DMS153 treated with DMSO at 0.1 percent for 48 hours (cell line): ENCODE measurements around the gene COQ4.
A peak's percentile ranks its signal among the peaks of the same experiment; 100 is the strongest.

Source experiments
- DNase-seq: peaks from one replicate; lab custom pipeline; 2025; ENCODE audit not compliant: unreplicated experiment; lab: John Stamatoyannopoulos, UW

Gene COQ4

GRCh38 chr9:128340691-128341434 is 18.2 kb downstream of the COQ4 start:
- no peak for DNase-seq

GRCh38 chr9:128341435-128341849 is 18.8 kb downstream of the COQ4 start:
- peak; percentile 51 for DNase-seq

GRCh38 chr9:128342971-128343680 is 20.5 kb downstream of the COQ4 start:
- no peak for DNase-seq

- no peak for DNase-seq
Measured at GRCh38 chr9:128343855-128344254, 21.2 kb downstream of the COQ4 start.

GRCh38 chr9:128344931-128345605 is 22.4 kb downstream of the COQ4 start:
- DNase-seq, result no peak

- DNase-seq, result no peak
Measured at GRCh38 chr9:128349125-128349524, 26.5 kb downstream of the COQ4 start.

GRCh38 chr9:128349772-128350171 is 27.1 kb downstream of the COQ4 start:
- DNase-seq, result no peak

GRCh38 chr9:128355451-128355850 is 32.8 kb downstream of the COQ4 start:
- DNase-seq, result no peak

- DNase-seq, result no peak
Measured at GRCh38 chr9:128358090-128358489, 35.5 kb downstream of the COQ4 start.

- DNase-seq, result no peak
Measured at GRCh38 chr9:128358861-128359260, 36.2 kb downstream of the COQ4 start.

- no peak for DNase-seq
Measured at GRCh38 chr9:128360826-128361225, 38.2 kb downstream of the COQ4 start.

- DNase-seq, result no peak
Measured at GRCh38 chr9:128361296-128361985, 38.8 kb downstream of the COQ4 start.

GRCh38 chr9:128361986-128362646 is 39.5 kb downstream of the COQ4 start:
- peak; percentile 48 for DNase-seq

- DNase-seq, result no peak
Measured at GRCh38 chr9:128362774-128363173, 40.1 kb downstream of the COQ4 start.

GRCh38 chr9:128365525-128365924 is 42.9 kb downstream of the COQ4 start:
- no peak for DNase-seq

- DNase-seq, result no peak
Measured at GRCh38 chr9:128369024-128369706, 46.5 kb downstream of the COQ4 start.

GRCh38 chr9:128370367-128370751 is 47.7 kb downstream of the COQ4 start:
- no peak for DNase-seq

GRCh38 chr9:128370752-128371629 is 48.4 kb downstream of the COQ4 start, which contains the start of gene URM1:
URM1 (plus strand) TSS chr9:128371374; CDS start chr9:128371381, 7 bp downstream.
- peak; percentile 92 for DNase-seq

- no peak for DNase-seq
Measured at GRCh38 chr9:128371630-128372117, 49.0 kb downstream of the COQ4 start.
